ENCODE measurements around the gene PAX6. TPM values are rescaled to one million over a fixed set of nuclear protein-coding genes. Genes with fewer than 3 reads are reported as not detected.

Gene PAX6
- total RNA-seq, 1 donor from 2014 or later, result not detected

DNA sequence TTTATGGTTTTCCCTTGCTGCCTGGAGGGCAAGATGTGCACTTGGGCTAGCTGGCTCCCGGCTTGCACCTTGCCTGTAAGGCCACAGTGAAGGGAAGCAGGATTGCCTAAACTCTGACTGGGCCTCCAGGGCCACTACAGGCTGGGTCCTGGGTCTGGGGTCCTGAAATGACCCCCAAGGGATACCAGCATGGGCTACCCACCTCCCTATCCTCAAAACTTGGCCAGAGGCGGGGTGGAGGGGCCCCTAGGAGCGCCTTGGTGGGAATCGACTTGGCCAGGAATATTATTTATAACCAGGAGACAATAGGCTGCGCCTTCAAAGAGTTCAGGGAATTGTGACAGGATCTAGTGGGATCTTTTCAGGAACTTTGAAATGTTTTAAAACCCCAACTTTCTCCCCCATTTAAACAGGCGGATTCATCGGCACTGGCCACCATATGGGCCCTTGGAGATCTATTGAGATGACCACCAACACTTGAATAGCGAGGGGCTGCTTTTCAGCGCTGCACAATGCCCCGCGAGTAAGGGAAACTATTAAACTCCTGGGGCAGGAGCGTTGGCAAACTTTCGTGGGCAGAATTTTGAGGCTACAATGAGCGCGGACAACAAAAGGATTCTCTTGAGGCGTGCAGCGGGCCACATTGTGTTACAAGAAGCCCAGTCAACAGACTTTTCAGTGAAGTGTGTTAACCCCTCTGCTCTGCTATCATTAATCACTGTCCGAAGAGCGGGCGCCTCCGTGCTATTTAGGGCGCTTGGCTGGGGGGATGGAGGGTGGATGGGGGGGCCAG lies 15.2 kb downstream of the PAX6 start:
- Mint-ChIP-seq H3K4me3 (ENCODE audit: low read depth) (no peak overlapping the region), H3K9me3 (no peaks in the 10 kb centered on the region), H3K36me3 (ENCODE audit: low read depth) (peaks cover 3% of the 10 kb centered on the region), H3K27ac (no peak overlapping the region), H3K4me1 (ENCODE audit: low read depth) (peaks cover 3% of the 10 kb centered on the region), H3K27me3 (ENCODE audit: low read depth) (peaks cover 64% of the 10 kb centered on the region)
- intact Hi-C loops (cut with micrococcal nuclease), result loop anchor here (5.0 kb wide), 1 partner anchor 399 kb away; no protein-coding TSS in a partner anchor
- no peak for DNase-seq (ENCODE audit: low spot score)

DNA sequence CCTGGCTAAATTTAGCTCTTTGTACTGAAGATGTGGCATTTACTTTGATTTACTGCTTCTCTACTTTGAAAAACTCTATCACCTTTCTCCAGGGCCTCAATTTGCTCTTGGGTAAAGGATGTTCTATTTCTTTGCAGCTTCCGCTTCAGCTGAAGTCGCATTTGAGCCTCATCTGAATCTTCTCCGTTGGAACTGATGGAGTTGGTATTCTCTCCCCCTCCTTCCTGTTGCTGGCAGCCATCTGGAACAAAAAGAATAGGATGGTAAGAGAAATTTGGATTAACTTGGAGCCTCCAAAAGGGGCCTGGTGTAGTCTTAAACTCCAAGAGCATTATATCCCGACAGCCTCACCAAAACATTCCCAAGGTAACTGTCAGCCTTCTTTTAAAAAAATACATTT lies 16.6 kb downstream of the PAX6 start:
- Mint-ChIP-seq H3K4me3 (ENCODE audit: low read depth) (no peak overlapping the region), H3K36me3 (ENCODE audit: low read depth) (peaks cover 3% of the 10 kb centered on the region), H3K9me3 (no peaks in the 10 kb centered on the region), H3K27me3 (ENCODE audit: low read depth) (peaks cover 54% of the 10 kb centered on the region), H3K4me1 (ENCODE audit: low read depth) (peaks cover 3% of the 10 kb centered on the region), H3K27ac (no peak overlapping the region)
- no peak for DNase-seq (ENCODE audit: low spot score)
- intact Hi-C loops (cut with micrococcal nuclease), result no loop called here

- Mint-ChIP-seq H3K9me3 (no peaks in the 10 kb centered on the region), H3K4me1 (ENCODE audit: low read depth) (peaks cover 3% of the 10 kb centered on the region), H3K4me3 (ENCODE audit: low read depth) (no peak overlapping the region), H3K27me3 (ENCODE audit: low read depth) (peaks cover 44% of the 10 kb centered on the region), H3K36me3 (ENCODE audit: low read depth) (peaks cover 3% of the 10 kb centered on the region), H3K27ac (no peak overlapping the region)
- DNase-seq (ENCODE audit: low spot score), result no peak
- intact Hi-C loops (cut with micrococcal nuclease), result no loop called here
These were observed 17.9 kb downstream of the PAX6 start for GRCh38 chr11:31793264-31793663.

- Mint-ChIP-seq H3K4me1 (ENCODE audit: low read depth) (no peaks in the 10 kb centered on the region), H3K9me3 (no peaks in the 10 kb centered on the region), H3K4me3 (ENCODE audit: low read depth) (no peak overlapping the region), H3K36me3 (ENCODE audit: low read depth) (no peaks in the 10 kb centered on the region), H3K27ac (no peak overlapping the region), H3K27me3 (ENCODE audit: low read depth) (peaks cover 38% of the 10 kb centered on the region)
- no peak for DNase-seq (ENCODE audit: low spot score)
- intact Hi-C loops (cut with micrococcal nuclease), result no loop called here
These were observed 18.7 kb downstream of the PAX6 start for GRCh38 chr11:31792456-31792855.

DNA sequence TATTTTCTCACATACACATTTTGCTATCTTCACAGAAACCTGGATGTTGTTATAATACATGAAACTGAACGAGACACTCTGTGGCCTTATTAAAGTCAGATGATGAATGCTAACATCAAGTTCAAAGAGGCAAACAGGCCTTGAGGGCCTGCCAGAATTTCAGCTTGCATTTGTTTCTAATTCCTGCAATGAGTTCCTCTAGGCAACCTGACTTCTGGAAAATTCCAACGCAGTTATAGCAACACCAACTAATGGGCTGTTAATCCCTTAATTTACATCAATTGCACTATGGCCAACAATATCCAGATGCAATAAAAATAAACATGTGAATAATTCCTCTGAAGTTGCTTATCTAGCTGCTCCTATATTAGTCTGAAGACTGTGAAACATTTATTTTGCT lies 19.1 kb downstream of the PAX6 start:
- peaks cover 34% of the 10 kb centered on the region for H3K27me3 Mint-ChIP-seq (ENCODE audit: low read depth)
- intact Hi-C loops (cut with micrococcal nuclease), result no loop called here
- H3K9me3 Mint-ChIP-seq, result no peaks in the 10 kb centered on the region
- H3K27ac Mint-ChIP-seq, result no peak overlapping the region
- H3K36me3 Mint-ChIP-seq (ENCODE audit: low read depth), result no peaks in the 10 kb centered on the region
- H3K4me3 Mint-ChIP-seq (ENCODE audit: low read depth), result no peak overlapping the region
- H3K4me1 Mint-ChIP-seq (ENCODE audit: low read depth), result no peaks in the 10 kb centered on the region
- no peak for DNase-seq (ENCODE audit: low spot score)

DNA sequence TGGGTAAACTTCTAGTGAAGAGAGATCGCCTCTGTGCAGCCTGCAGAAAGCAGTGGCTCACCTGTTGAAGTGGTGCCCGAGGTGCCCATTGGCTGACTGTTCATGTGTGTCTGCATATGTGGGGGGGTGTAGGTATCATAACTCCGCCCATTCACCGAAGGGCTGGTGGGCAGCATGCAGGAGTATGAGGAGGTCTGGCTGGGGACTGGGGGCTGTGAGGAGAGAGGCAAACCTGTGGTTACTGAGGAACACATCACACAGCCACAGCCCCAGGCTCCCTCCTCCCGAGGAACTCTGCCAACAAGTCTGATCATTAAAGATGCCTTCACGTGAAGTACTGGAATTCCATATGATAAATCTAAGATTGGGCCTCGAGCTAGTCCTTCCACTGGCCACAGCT lies 20.5 kb downstream of the PAX6 start:
- no peak overlapping the region for H3K27ac Mint-ChIP-seq
- H3K4me1 Mint-ChIP-seq (ENCODE audit: low read depth), result no peaks in the 10 kb centered on the region
- no peak overlapping the region for H3K4me3 Mint-ChIP-seq (ENCODE audit: low read depth)
- intact Hi-C loops (cut with micrococcal nuclease), result no loop called here
- no peaks in the 10 kb centered on the region for H3K9me3 Mint-ChIP-seq
- no peaks in the 10 kb centered on the region for H3K36me3 Mint-ChIP-seq (ENCODE audit: low read depth)
- DNase-seq (ENCODE audit: low spot score), result no peak
- peaks cover 23% of the 10 kb centered on the region for H3K27me3 Mint-ChIP-seq (ENCODE audit: low read depth)

- Mint-ChIP-seq H3K27ac (no peak overlapping the region), H3K4me1 (ENCODE audit: low read depth) (no peaks in the 10 kb centered on the region), H3K36me3 (ENCODE audit: low read depth) (no peaks in the 10 kb centered on the region), H3K4me3 (ENCODE audit: low read depth) (no peak overlapping the region), H3K27me3 (ENCODE audit: low read depth) (peaks cover 9% of the 10 kb centered on the region), H3K9me3 (no peaks in the 10 kb centered on the region)
- no peak for DNase-seq (ENCODE audit: low spot score)
- intact Hi-C loops (cut with micrococcal nuclease), result no loop called here
These were observed 23.0 kb downstream of the PAX6 start for GRCh38 chr11:31788085-31788484.

DNA sequence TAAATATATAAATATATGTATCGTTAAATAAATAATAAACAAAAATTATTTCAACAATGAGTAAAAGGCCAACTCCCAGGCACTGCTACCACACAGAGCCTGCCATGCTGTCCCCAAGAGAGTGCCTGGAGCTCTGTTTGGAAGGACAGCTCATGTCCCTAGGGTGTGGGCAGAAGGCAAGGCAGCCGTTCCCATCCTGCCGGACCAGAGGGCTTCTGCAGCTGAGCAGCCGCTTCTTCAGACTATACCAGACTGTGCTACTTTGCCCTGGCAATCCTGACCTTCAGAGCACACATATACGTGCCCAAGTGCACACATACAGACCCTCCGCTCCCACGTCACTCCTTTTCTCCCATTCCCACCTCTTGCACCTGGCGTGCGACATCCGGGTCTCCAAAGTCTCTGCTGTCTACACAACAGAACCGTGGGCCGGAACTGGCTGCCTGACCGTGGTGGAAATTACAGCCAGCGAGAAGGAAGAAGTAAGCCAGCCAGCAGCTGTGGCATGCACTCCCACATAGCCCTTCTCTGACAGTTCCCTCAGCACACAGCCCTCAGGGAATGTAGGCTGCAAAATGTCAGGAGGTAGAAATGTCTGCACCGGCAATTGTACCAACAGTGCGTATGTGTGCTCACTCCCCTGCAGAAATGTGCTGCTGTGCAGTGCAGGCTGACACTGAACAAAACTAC lies 24.0 kb downstream of the PAX6 start:
- Mint-ChIP-seq H3K4me3 (ENCODE audit: low read depth) (no peak overlapping the region), H3K27ac (no peak overlapping the region), H3K36me3 (ENCODE audit: low read depth) (no peaks in the 10 kb centered on the region), H3K27me3 (ENCODE audit: low read depth) (peaks cover 7% of the 10 kb centered on the region), H3K9me3 (no peaks in the 10 kb centered on the region), H3K4me1 (ENCODE audit: low read depth) (no peaks in the 10 kb centered on the region)
- intact Hi-C loops (cut with micrococcal nuclease), result no loop called here
- DNase-seq (ENCODE audit: low spot score), result no peak

- no peak overlapping the region for H3K27ac Mint-ChIP-seq
- no peak for DNase-seq (ENCODE audit: low spot score)
- H3K36me3 Mint-ChIP-seq (ENCODE audit: low read depth), result no peaks in the 10 kb centered on the region
- H3K4me3 Mint-ChIP-seq (ENCODE audit: low read depth), result no peak overlapping the region
- intact Hi-C loops (cut with micrococcal nuclease), result no loop called here
- no peaks in the 10 kb centered on the region for H3K27me3 Mint-ChIP-seq (ENCODE audit: low read depth)
- no peaks in the 10 kb centered on the region for H3K4me1 Mint-ChIP-seq (ENCODE audit: low read depth)
- H3K9me3 Mint-ChIP-seq, result no peaks in the 10 kb centered on the region
These were observed 26.5 kb downstream of the PAX6 start for GRCh38 chr11:31784611-31785010.

DNA sequence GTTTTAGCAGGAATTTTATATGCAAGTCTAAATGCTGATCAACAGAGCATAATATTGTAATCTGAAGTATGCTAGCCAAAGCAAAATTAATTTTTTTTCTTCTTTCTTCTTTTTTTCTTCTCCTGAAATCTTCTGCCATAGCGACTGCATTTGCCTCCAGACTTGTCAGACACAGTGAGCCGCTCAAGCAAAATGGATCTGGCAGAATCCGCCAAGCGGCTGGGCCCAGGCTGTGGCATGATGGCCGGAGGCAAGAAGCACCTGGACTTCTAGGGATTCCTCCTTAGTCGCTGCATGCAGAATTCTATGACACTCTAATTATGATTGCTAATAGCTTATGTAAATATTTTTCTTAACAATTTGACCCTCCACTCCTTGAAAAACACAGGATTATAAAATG lies 27.9 kb downstream of the PAX6 start:
- Mint-ChIP-seq H3K4me3 (ENCODE audit: low read depth) (no peak overlapping the region), H3K9me3 (no peaks in the 10 kb centered on the region), H3K27ac (no peak overlapping the region), H3K36me3 (ENCODE audit: low read depth) (no peaks in the 10 kb centered on the region), H3K27me3 (ENCODE audit: low read depth) (no peaks in the 10 kb centered on the region), H3K4me1 (ENCODE audit: low read depth) (no peaks in the 10 kb centered on the region)
- DNase-seq (ENCODE audit: low spot score), result no peak
- intact Hi-C loops (cut with micrococcal nuclease), result no loop called here

- no peak for DNase-seq (ENCODE audit: low spot score)
- no peaks in the 10 kb centered on the region for H3K9me3 Mint-ChIP-seq
- H3K4me1 Mint-ChIP-seq (ENCODE audit: low read depth), result no peaks in the 10 kb centered on the region
- no peak overlapping the region for H3K27ac Mint-ChIP-seq
- no peak overlapping the region for H3K4me3 Mint-ChIP-seq (ENCODE audit: low read depth)
- no peaks in the 10 kb centered on the region for H3K36me3 Mint-ChIP-seq (ENCODE audit: low read depth)
- no peaks in the 10 kb centered on the region for H3K27me3 Mint-ChIP-seq (ENCODE audit: low read depth)
- intact Hi-C loops (cut with micrococcal nuclease), result no loop called here
These were observed 28.9 kb downstream of the PAX6 start for GRCh38 chr11:31782257-31782656.

DNA sequence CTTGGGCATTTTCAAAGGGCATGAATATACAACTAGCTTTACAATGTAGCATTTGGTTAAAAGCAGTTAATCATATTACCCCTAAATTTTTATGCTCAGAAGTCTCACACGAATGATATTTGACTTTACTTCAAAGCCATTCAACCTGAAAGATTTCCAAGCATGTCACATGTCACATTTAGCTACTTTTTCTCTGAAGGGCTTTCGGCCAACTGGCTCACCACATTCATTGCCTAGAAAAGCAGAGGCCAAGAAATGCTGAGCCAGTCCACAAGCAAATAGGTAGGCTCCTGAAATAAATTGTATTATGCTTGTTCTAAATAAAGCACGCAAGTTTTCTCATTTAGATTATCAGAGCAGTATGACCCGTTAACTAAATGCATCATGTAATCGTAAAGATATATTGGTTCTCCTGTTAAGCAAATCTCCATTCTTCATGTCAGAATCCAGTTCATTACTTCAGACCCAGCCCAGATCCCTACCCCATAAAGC lies 30.6 kb downstream of the PAX6 start:
- Mint-ChIP-seq H3K4me3 (ENCODE audit: low read depth) (no peak overlapping the region), H3K27ac (no peak overlapping the region), H3K4me1 (ENCODE audit: low read depth) (no peaks in the 10 kb centered on the region), H3K36me3 (ENCODE audit: low read depth) (no peaks in the 10 kb centered on the region), H3K27me3 (ENCODE audit: low read depth) (no peaks in the 10 kb centered on the region), H3K9me3 (no peaks in the 10 kb centered on the region)
- DNase-seq (ENCODE audit: low spot score), result no peak
- intact Hi-C loops (cut with micrococcal nuclease), result no loop called here

DNA sequence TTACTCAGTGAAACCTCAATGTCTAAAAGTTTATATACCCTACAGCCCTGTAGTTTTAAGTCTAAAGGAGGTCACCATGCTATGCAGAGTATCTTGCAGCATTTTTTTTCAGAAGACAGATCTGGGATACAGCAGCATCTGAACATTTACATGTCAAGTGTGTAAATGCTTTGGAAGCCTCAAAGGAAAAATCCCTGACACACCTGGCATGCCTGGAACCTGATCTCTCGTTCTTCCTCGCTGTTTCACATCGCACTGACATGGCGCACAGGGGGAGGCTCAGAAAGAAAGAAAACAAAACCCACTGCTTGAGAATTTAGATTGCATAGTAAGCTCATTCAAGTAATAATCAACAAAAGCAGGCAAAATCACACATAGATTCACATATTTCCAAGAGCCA lies 31.0 kb downstream of the PAX6 start:
- no peak overlapping the region for H3K27ac Mint-ChIP-seq
- no peaks in the 10 kb centered on the region for H3K9me3 Mint-ChIP-seq
- no peak for DNase-seq (ENCODE audit: low spot score)
- H3K27me3 Mint-ChIP-seq (ENCODE audit: low read depth), result no peaks in the 10 kb centered on the region
- no peak overlapping the region for H3K4me3 Mint-ChIP-seq (ENCODE audit: low read depth)
- H3K4me1 Mint-ChIP-seq (ENCODE audit: low read depth), result no peaks in the 10 kb centered on the region
- intact Hi-C loops (cut with micrococcal nuclease), result no loop called here
- no peaks in the 10 kb centered on the region for H3K36me3 Mint-ChIP-seq (ENCODE audit: low read depth)
